ENCODE measurements around the gene TRIM47.

The TRIM47 gene

DNA sequence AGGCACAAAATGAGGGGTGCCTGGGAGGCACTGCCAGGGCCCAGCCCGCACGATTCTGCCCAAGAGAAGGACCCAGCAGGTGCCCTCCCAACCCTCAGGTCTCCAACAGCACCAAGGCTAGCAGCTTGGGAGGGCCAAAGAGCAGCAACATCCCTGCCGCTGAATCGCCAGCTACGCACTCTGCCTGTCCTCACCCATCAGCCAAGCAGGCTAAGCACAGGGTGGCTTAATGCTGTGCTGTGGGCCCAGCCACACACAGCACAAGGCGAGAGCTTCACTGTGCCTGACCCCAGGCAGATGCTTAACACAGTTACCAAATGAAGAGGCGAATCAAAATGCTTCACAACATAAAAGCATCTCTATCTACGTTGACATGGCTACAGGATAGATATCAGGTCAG is 36.9 kb upstream of the TRIM47 start:
- Histone ChIP-seq H3K27ac (ENCODE audit: low read depth, low read length, poor library complexity, severe bottlenecking) (no peak overlapping the region), H3K27me3 (ENCODE audit: insufficient read depth, low read length) (no peaks in the 10 kb centered on the region), H3K4me1 (ENCODE audit: insufficient read depth, low read length, severe bottlenecking) (peaks cover 28% of the 10 kb centered on the region), H2AFZ (ENCODE audit: low read length) (no peak overlapping the region), H3F3A (ENCODE audit: insufficient read depth, low read length) (0 out of 2 replicates have a peak, but pooled peaks cover 5% of the 10 kb centered on the region), H3K4me2 (ENCODE audit: low read length) (no peak overlapping the region), H3K9ac (ENCODE audit: low read length) (no peak overlapping the region), H3K9me2 (ENCODE audit: low read depth, low read length) (no peaks in the 10 kb centered on the region), H3K4me3 (ENCODE audit: low read depth, low read length, poor library complexity, severe bottlenecking) (no peak overlapping the region), H3K9me3 (ENCODE audit: low read length) (no peaks in the 10 kb centered on the region), H3K36me3 (ENCODE audit: insufficient read depth, low read length) (peaks cover 19% of the 10 kb centered on the region), H3K79me2 (ENCODE audit: insufficient read depth, low read length) (no peaks in the 10 kb centered on the region), H4K20me1 (ENCODE audit: insufficient read depth, low read length) (no peaks in the 10 kb centered on the region)
- no peak for TF ChIP-seq EZH2 (IDR thresholded peaks at IDR 0.05; ENCODE audit: borderline replicate concordance, low read length)
- TF ChIP-seq CTCF (IDR thresholded peaks at IDR 0.05; ENCODE audit: low read length), result no peak

DNA sequence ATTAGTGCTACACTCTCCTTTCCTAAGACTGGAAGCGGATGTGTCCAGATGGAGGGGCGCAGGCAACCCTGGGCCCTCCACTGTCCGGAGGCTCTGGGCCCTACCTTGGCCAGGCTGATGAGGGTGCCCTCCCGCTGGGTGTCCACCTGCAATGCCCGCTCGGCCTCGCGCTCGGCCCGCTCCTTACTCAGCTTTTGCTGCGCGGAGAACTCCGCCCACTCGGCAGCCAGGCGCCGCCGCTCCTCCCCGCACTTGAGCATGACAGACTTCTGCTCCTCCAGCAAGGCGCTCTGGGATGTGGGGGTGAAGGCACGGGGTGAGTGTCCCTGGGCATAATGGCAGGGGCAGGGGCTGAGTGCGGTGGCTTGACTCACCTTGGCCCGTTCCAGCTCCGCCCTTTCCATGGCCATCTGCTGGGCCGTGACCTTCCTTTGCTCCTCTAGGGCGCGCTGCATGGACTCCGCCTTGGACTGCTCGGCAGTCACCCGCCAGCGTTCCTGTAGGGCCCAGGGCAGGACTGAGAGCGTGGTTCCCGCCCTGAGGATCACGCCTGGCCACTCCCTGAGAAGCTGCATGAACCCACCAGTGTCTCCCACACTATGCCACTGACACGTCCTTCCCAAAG is 36.4 kb upstream of the TRIM47 start:
- no peak overlapping the region for H3K4me2 ChIP-seq (ENCODE audit: low read length)
- no peaks in the 10 kb centered on the region for H3K9me2 ChIP-seq (ENCODE audit: low read depth, low read length)

DNA sequence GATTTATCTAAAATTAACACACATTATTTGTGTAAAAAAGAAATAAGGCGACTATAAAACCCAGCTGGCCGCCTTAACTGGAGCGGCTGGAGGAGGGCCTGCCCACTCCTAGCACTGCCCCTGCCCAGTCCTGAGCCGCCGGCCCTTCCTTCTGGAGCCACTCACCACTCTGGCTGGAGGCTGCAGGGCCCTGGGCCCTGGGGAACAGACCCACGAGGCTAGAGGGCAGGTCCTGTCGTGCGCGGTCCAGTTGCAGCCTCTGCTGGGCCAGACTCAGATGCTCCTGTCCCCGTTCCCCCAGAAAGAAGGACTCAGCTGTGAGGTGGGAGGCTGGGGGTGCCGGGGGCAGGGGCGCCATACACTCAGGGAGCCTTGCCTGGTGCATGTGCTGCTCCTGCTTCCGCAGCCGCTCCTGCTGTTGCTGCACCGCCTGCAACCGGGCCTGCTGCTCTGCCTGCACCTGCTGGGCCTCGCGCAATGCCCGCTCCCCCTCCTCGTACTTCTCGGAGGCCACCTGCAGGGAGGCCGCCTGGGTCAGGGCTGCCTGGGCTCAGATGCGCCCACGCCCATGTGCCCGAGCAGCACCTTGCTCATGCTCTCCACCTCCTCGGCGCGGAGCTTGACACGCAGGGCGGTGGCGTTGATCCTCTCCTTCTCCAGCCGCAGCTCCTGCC is 35.3 kb upstream of the TRIM47 start:
- peaks cover 44% of the 10 kb centered on the region for H3K4me1 ChIP-seq (ENCODE audit: insufficient read depth, low read length, severe bottlenecking)
- H3K4me2 ChIP-seq (ENCODE audit: low read length), result no peak overlapping the region
- no peaks in the 10 kb centered on the region for H3K9me3 ChIP-seq (ENCODE audit: low read length)
- H3K27me3 ChIP-seq (ENCODE audit: insufficient read depth, low read length), result no peaks in the 10 kb centered on the region
- peaks cover 14% of the 10 kb centered on the region for H3K36me3 ChIP-seq (ENCODE audit: insufficient read depth, low read length)
- H3K9me2 ChIP-seq (ENCODE audit: low read depth, low read length), result no peaks in the 10 kb centered on the region
- no peak overlapping the region for H3K9ac ChIP-seq (ENCODE audit: low read length)
- H4K20me1 ChIP-seq (ENCODE audit: insufficient read depth, low read length), result no peaks in the 10 kb centered on the region
- no peak overlapping the region for H3K27ac ChIP-seq (ENCODE audit: low read depth, low read length, poor library complexity, severe bottlenecking)
- H3F3A ChIP-seq (ENCODE audit: insufficient read depth, low read length), result 0 out of 2 replicates have a peak, but pooled peaks cover 8% of the 10 kb centered on the region
- TF ChIP-seq CTCF (IDR thresholded peaks at IDR 0.05; ENCODE audit: low read length), result no peak
- TF ChIP-seq EZH2 (IDR thresholded peaks at IDR 0.05; ENCODE audit: borderline replicate concordance, low read length), result no peak
- no peaks in the 10 kb centered on the region for H3K79me2 ChIP-seq (ENCODE audit: insufficient read depth, low read length)
- H2AFZ ChIP-seq (ENCODE audit: low read length), result no peak overlapping the region
- H3K4me3 ChIP-seq (ENCODE audit: low read depth, low read length, poor library complexity, severe bottlenecking), result no peak overlapping the region

More for the DNA sequence above, 36.4 kb upstream of the TRIM47 start:
- H3K9me3 ChIP-seq (ENCODE audit: low read length), result no peaks in the 10 kb centered on the region
- H3K79me2 ChIP-seq (ENCODE audit: insufficient read depth, low read length), result no peaks in the 10 kb centered on the region
- H3F3A ChIP-seq (ENCODE audit: insufficient read depth, low read length), result 0 out of 2 replicates have a peak, but pooled peaks cover 5% of the 10 kb centered on the region
- H3K4me3 ChIP-seq (ENCODE audit: low read depth, low read length, poor library complexity, severe bottlenecking), result no peak overlapping the region
- no peak overlapping the region for H2AFZ ChIP-seq (ENCODE audit: low read length)
- H3K36me3 ChIP-seq (ENCODE audit: insufficient read depth, low read length), result peaks cover 19% of the 10 kb centered on the region
- no peak overlapping the region for H3K27ac ChIP-seq (ENCODE audit: low read depth, low read length, poor library complexity, severe bottlenecking)
- H3K27me3 ChIP-seq (ENCODE audit: insufficient read depth, low read length), result no peaks in the 10 kb centered on the region
- no peak overlapping the region for H3K9ac ChIP-seq (ENCODE audit: low read length)
- peaks cover 33% of the 10 kb centered on the region for H3K4me1 ChIP-seq (ENCODE audit: insufficient read depth, low read length, severe bottlenecking)
- no peaks in the 10 kb centered on the region for H4K20me1 ChIP-seq (ENCODE audit: insufficient read depth, low read length)
- no peak for TF ChIP-seq EZH2 (IDR thresholded peaks at IDR 0.05; ENCODE audit: borderline replicate concordance, low read length)
- no peak for TF ChIP-seq CTCF (IDR thresholded peaks at IDR 0.05; ENCODE audit: low read length)
